HEK293T (cell line): ENCODE results near the gene TBC1D22A.
"Not testable (repeated sequence)": the region's sequence is repeated elsewhere in the genome, so short reads cannot be mapped to it uniquely, and the experiment has no call there.

Experiments used
- BHLHE40 ChIP-seq: fragments of 450-650 bp; IDR thresholded peaks from 2 replicates; pipeline ENCODE4 v1.6.1; 2016; ENCODE audit warnings: mild to moderate bottlenecking, moderate library complexity, borderline replicate concordance
- CTBP1 ChIP-seq: fragments of 450-650 bp; IDR thresholded peaks from 2 replicates; pipeline ENCODE4 v1.6.1; 2016; ENCODE audit warnings: borderline replicate concordance
- FOXK2 ChIP-seq: fragments of 450-650 bp; IDR thresholded peaks from 2 replicates; pipeline ENCODE4 v1.6.1; 2016; ENCODE audit warnings: mild to moderate bottlenecking
- FOXM1 ChIP-seq: fragments of 450-650 bp; IDR thresholded peaks from 2 replicates; pipeline ENCODE4 v1.6.1; 2017; ENCODE audit warnings: mild to moderate bottlenecking, borderline replicate concordance
- HDGF ChIP-seq: fragments of 450-650 bp; IDR thresholded peaks from 2 replicates; pipeline ENCODE4 v1.6.1; 2017; ENCODE audit warnings: antibody characterized with exemption, borderline replicate concordance
- LEF1 ChIP-seq: fragments of 450-650 bp; IDR thresholded peaks from 2 replicates; pipeline ENCODE4 v1.6.1; 2017; ENCODE audit warnings: mild to moderate bottlenecking, borderline replicate concordance
- SP1 ChIP-seq: fragments of 450-650 bp; IDR thresholded peaks from 2 replicates; pipeline ENCODE4 v1.6.1; 2017
- TARDBP ChIP-seq: fragments of 450-650 bp; IDR thresholded peaks from 2 replicates; pipeline ENCODE4 v1.6.1; 2016

DNA sequence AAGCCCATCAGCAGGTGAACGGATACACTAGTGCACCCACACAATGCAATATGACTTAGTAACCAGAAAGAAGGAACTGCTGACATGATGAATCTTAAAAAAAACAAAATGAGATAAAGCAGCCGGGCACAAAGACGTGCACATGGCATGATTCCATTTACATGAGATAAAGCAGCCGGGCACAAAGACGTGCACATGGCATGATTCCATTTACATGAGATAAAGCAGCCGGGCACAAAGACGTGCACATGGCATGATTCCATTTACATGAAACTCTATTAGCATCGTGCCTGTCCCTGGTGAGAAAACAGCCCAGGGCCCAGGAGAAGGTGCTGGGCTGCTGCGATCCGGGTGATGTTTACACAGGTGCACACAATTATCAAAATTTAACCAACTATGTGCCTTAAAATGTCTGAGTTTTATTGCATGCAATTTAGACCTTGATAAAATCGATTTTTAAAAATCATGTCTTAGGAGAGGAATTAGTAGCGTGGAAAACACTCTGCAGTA is 28.2 kb upstream of the TBC1D22A start:
- TF ChIP-seq HDGF, LEF1, FOXK2, TARDBP, SP1, BHLHE40, FOXM1, CTBP1: not testable (repeated sequence)
